GM19467 (cell line): ENCODE data around the gene TTYH3.
"Not testable (repeated sequence)": the region's sequence is repeated elsewhere in the genome, so short reads cannot be mapped to it uniquely, and the experiment has no call there.

ENCODE experiments used
- ATAC-seq: cut with Tn5 transposase; IDR thresholded peaks from one replicate; pipeline ENCODE4 v1.9.1; 2021; ENCODE audit warnings: mild to moderate bottlenecking, moderate library complexity; ENCODE audit not compliant: unreplicated experiment

The TTYH3 gene

DNA sequence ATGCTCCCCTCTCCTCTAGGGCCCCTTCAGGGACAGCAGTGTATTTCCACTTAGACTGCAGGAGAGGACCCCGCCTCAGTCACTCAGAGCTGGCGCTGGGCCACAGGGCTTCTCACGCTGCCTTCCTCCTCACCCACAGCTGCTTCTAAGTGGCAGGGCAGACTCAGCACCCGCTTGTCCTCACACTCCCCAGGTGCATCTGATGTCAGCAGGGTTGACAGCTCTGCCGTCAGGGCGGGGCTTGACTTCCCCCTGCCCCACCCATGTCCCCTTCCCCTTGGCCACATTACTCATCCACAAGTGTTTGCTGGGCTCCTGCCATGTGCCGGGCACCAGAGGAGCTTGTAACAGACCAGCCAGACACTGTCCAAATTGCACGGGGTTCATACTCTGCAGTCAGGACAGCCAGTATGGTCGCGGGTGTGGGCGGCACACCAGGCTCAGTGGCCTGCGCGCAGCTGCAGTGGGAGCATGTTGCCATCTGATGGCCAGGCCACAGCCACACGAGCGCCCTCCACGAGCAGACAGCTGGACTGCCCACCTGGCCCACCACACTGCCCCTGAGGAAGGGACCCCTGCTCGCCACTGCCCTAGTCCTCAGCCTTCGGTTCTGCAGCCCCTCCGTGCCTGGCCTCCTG is 29.3 kb upstream of the TTYH3 start:
- ATAC-seq = no peak

DNA sequence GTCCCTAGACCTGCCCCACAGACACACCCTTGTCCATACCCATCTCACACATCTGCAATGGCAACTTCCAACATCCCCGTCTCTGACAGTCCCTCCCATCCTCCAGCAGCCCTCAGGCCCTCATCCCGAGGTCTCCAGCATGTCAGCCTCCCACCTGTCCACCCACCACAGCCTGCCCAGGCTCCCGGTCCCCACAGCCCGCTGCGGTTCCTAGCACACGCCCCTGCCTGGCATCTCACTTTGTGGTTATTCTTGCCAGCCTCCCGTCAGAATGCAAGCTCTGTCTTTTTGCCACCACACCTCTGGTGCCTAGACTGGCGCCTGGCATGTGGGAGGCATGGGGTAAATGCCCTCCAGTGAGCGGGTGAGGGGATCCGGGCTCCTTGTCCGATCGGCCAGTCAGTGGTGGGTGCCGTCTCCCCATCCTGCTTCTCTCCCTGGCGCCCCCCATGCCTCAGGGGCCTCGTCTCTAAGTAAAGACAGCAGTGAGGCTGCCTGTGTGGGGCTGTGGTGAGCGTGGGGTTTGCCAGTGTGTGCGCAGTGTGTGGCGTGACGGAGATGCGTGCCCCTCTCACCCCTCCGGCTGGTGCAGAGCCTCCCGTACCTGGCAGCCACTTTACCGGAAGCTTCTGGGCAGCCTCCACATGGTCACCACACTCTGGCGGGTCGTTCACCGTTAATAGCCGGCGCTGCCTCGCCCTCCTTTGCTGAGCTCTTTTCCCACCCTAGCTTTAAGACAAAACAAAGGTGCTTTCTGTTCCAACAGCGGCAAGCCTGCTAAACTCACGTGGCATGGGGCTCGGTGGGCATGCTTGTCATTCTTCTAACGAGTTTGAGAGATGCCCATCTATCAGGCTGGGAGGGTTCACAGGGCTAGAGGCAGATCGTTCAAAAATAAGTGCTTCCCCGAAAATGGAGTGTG is 28.5 kb upstream of the TTYH3 start:
- ATAC-seq = no peak

DNA sequence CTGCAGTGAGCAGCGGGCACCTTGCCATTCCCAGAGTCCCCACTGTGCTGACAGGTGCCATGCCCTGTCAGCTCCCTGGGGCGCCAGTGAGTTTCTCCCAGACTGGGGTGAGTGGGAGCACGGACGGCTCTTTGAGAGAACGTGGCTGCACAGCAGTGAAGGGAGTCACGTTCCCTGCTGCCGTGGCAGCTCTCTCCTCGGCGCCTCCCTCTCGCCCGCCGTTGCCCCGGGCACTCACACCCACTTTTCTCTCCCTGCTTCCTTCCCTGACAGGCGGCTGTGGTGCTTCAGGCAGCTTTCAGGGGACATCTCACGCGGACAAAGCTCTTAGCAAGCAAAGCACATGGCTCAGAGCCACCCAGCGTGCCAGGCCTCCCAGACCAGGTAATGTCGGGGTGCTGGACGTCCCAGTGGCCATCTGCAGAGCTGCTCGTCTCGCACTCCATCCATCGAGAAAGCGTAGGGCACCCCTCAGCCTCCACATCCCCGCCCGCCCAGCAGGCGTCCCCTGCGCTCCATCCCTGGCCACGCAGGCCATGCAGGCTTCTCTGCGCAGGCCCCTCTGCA is 27.1 kb upstream of the TTYH3 start:
- ATAC-seq = no peak

DNA sequence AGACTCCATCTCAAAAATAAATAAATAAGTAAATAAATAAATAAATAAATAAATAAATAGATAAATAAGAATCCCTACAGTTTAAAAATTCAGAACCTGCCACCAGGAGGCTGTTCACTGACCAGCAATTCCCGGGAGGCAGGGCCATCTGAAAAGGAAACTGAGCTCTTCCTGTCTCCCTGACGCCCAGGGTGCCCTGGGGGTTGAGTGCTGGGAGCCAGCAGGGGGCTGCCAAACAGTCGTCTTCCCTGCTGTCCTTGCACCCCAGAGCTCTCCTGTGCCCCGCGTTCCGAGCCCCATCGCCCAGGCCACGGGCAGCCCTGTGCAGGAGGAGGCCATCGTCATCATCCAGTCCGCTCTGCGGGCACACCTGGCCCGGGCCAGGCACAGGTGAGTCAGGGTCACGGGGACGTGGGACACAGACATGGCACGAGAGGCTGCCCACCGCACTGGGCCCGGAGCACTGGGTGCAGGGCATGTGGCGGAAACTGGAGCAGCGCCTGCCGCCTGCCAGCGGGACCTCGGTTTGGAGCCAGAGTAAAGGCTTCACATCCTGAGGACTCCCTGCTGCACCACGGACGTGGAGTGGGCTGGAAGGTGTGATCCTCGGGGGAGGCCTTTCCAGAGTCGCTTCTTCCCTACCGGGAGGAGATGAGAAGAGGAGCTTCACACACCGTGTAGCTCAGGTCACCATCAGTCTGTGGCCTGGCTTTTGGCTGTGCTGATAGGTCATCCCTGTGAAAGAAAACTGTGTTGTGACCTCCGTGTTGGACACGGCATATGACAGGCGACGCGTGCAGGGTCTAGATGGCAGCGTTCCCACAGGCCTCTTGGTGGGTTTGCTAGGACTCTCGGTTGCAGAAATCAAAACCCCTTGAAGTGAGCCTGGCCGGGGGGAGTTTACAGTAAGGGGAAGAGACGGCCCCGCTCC is 25.9 kb upstream of the TTYH3 start:
- ATAC-seq = no peak

DNA sequence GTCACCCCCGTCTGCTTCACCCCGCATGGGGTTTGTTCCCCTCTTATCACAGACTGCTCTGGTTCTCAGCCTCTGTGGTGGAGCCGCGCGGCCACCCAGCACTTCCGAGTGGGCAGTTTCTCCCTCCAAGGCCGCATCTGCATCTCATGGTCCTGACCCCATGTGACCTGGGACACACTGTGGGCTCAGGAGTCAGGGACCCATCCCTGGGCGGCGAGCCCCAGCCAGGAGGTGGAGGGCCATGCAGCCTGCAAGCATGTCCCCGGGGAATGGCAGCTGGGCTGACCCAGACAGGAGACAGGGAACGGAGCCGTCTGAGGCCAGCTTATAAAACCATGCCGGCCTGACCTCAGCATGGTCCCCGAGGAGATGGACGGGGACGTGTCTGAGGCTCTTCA is 25.2 kb upstream of the TTYH3 start:
- ATAC-seq = no peak

DNA sequence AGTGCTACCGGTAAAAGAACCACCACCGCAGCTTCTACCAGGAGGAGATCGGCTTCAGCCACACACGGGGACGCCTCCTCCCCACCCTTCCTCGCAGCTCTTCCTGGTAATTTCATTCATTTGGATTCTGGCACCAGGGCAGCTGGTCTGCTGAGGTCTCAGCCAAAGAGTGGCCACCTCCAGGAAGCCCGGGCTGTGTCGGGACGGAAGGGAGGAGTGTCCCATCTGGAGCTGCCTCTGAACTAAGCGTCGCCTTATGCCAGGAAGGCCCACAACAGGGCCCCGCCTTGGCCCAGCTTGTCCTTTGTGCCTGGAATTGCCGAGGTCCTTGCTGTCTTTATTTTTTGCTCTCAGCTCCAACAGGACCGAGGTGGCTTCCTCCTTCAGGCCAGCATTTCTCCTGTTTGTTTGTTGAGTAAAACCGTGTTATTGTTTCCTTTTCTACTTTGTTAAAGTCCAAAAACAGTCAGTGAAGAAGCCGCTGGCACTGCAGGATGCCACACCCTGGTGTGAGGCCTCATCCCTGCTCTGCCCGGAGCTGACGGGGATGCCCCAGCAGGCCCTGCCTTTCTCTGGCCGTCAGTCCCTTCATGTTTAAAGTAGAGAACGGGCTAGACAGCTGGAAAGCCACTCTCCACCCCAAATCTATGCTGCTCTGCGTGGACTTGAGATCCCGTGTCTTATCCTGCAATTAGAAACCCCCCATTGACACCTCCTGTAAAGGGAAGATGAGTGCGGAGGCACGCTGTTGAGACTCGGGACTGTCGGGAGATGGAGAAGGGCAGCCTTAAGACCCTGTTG is 24.5 kb upstream of the TTYH3 start:
- ATAC-seq = no peak

DNA sequence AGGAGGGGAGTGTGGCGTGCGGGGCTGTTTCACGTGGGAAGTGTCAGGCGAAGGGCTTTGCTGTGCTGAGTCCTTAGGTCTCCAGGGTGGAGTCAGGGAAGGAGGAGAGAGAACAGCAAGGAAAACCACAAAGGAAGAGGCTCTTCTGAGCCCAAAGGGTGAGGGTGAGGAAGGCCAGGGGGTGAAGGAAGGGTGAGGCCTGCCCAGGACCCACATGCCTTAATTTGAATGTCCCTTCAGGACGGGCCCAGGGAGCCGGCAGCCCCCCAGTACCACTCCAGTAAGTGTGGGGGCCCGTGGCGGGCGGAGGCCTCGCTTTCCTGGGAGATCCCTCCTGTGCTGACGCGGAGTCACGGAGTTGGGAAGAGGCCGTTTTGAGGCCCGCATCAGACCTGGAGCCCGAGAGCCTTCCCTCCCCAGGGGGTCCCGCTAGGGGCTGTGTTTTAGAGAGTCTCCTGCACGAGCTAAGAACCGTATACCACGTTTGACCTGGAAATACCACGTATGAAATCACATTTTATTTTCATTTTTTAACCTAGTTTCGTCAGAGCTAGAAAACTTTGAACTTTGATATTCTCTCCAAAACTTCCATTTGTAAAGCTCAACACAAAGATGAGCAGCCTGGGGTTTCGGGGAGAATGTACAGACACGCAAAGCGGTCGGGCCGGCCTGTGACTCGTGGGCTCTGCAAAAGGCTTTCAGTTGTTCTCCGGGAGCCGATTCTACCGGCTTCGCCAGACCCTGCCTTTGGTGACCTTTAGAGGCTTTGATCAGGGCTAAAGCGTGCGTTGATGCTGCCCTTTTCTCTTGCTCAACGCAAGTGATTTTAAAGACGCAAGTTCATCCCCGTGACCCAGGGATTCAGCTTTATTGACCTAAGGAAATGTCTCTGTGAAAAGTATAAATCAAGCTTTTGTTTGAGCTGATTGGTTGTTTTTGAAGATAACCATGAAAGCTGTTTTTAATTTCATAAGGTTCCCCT is 23.6 kb upstream of the TTYH3 start:
- ATAC-seq = no peak

DNA sequence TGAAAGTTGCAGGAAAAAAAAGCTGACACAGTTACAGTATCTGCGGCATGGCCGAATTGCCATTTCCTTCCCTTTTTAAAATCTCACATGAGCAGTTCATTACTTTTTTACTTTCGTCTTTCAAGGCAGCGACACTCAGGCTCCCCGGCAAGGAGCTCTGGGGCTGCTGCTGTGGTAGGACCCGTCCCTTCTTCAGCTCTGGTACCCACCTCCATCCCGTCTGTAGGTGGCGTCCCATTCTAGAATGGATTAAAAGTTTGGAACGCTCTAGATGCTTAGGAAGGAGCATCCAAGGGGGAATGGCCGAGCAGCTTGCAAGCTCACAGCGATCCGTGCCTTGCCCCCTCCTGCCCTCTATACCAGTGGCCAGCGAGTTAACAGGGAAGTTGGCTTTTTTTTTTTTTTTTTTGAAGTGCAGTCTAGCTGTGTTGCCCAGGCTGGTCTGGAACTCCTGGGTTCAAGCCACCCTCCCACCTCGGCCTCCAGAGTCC is 22.8 kb upstream of the TTYH3 start:
- ATAC-seq = no peak

DNA sequence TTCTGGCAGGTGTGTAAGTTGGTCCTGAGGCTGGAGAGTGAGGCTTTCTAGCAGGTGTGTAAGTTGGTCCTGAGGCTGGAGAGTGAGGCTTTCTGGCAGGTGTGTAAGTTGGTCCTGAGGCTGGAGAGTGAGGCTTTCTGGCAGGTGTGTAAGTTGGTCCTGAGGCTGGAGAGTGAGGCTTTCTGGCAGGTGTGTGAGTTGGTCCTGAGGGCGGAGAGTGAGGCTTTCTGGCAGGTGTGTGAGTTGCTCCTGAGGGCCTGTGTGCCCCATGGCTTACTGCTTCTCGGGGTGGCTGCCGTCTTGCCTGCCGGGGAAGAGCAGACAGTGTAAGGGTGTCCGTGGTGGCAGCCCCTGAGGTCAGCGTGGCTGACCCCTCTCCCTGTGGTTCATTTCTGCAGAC is 22.1 kb upstream of the TTYH3 start:
- not testable (repeated sequence) for ATAC-seq

DNA sequence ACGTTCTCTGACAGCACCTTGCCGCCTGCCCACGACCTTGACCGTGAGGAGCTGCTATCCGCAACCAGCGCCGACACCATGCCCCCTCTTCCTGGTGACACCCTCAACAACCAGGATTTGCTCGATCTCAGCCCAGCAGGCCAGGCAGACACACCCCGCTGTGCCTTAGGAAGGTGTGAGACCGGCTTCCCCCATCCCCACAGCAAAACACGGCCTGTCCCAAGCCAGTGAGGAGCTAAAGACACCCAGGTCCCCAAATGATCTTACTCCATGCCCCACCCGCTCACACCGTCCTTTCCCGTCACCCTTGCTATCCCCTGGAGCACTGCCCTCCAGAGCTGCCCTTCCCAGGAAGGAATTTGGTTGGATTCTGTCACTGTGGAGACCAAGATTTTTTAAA is 21.3 kb upstream of the TTYH3 start:
- ATAC-seq = no peak

DNA sequence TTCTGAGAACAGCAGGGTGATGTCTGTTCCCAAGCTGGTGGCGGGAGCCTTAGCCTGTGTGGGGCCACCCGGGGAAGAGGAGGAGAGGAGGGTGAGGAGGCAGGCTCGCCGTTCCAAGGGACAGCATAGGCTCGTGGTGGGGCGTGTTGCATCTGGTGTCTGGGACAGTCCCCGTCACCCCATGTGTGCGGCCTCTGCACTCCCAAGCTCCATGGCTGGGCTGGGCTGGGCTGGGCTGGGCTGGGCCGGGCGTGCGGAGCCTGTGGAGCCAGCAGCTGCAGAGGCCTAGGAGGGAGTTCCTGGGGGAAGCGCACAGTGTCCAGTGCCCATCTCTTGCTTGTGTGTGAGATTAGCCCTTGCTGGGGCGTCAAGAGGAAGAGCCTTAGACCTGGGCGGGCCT is 20.9 kb upstream of the TTYH3 start:
- ATAC-seq = no peak

DNA sequence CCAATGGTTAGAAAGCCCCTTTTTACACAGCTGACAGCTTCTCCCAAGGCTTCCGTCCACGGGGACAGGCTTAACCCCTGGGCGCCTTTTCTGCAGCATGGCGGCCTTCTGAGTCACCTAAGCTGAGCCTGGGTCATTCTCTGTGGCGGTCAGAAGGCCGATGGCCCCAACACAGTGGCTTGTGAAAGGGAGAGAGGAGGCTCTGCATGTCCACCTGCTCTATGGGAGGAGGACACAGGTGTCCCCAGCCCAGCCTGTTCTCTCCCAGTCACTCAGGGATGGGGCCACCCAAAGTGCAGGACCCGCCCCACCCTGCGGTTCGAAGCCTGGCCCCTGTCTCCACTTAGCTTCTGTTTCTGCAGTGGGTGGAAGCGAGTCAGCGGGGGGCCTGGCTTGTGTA is 20.4 kb upstream of the TTYH3 start:
- no peak for ATAC-seq

DNA sequence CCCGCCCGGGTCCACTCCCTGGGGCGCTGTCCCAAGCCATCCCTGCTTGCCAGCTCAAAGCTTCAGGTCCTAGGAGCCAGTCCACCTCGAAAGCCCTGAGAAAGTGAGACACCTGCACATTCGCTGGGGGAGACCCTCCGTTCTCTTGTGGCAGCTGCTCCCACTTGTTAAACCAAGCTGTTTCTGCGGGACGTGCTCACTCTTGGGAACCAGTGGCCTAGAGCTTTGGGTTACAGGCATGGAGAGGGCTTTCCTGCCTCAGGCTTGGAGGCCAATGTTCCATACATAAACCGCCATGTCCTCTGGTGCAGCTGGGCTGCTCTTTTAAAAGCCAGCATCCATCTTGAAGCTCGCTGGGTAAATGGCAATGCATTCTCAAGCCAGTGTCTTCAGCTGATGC is 19.9 kb upstream of the TTYH3 start:
- ATAC-seq = no peak

DNA sequence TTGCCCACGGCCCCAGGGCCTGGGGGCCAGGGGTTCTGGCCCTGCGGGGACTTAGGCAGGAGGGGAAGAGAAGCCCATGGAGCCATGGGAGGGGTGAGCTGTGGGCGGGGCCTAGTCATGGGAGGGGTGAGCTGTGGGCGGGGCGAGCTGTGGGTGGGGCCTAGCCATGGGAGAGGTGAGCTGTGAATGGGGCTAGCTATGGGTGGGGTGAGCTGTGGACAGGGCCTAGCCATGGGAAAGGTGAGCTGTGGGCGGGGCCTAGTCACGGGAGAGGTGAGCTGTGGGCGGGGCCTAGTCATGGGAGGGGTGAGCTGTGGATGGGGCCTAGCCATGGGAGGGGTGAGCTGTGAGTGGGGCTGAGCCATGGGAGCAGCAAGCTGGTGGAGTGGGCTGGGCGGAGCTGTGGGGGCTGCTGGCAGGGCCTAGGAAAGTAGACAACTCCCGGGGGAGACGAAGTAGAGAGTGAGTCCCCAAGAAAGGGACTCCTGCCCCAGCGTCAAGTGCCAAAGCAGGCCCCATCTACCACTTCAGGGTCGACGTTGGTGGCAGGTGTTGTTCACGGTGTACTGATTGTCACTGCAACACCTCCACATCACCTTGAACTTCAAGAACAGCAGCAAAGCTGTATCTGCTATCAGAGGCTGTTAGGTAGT is 19.2 kb upstream of the TTYH3 start:
- ATAC-seq = no peak

DNA sequence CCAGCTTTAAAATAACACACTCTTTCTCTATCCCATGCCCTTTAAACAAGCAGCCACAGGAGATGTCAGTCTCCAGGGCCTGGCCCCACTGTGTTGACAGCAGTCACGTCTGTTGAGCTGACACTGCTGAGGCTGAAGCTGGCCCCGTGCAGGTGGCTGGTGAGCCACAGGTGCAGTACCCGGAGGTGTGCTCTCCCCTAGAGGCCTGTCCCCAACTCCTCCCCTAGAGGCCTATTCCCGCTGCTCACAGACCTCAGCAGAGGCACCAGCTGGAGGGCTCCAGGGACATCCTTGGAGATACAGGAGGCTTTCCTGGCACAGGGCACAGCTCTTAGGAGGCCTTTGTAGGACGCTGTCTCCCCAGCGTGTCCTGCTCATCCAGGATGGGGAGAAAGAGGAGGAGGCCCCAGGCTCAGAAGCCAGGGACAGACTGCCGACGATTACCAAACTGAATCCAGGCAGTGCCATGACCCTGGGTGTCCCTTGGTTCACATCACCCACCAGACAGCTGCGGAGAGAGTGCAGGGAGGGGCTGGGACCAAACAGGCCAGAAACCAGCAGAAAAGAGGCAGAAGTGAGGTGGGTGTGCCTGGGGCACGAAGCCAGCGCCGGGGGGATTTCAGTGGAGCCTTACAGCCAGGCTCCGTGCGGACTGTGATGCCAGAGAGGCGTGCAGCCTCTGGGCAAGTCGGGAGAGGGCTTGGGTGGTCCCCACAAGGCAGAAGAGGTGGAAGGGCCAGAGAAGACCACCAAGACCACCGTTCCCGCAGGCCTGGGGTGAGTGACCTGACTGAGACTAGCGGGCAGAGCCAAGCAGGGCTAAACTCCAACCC is 18.5 kb upstream of the TTYH3 start:
- ATAC-seq = no peak

DNA sequence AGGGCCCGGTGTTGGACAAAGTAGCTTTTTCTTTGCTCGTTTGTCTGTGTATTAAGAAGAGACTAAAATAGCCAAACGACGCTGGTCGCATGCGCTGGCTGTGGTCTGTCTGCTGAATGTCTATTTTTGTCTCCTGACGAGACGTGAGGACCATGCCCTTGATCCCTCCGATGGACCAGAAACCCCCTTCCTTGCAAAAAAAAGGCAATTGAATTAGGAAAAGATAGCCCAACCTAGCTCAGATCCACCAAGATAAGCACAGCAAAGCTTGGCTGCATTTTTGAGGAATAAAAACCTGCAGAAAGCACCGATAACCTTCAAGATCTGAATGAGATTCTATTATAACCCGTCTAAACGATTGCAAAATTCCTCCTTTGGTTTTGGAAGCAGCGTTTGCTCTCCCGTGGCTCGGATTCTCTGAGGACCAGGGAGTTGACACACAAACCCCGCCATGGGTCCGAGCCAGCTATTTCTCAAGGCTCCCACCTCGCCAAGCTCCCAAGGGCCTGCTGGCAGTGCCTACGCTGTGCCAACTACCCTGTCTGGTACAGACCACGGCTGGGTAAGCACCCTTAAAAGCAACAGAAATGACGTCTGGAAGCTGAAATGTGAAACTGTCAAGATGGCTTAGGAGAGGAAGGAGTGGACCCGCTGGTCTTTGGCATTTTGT is 17.7 kb upstream of the TTYH3 start:
- ATAC-seq = no peak
